Caco-2 (cell line): ENCODE measurements around the gene SCAMP4. TPM values are rescaled to one million over a fixed set of nuclear protein-coding genes. Genes with fewer than 3 reads are reported as not detected.

Experiments used
- BruUV-seq: library from RNA; stranded (reverse); fragments of 400-500 nt; replicated peaks from 2 replicates; lab custom pipeline; 2021; lab: Mats Ljungman, UMichigan
- CTCF ChIA-PET: fragments of 300-600 bp; sonication (Branson Sonifier 250); formaldehyde crosslinking; loops from one replicate; lab custom pipeline; 2022; ENCODE audit warnings: antibody characterized with exemption; lab: Charles Lee
- POLR2A ChIA-PET: fragments of 300-600 bp; sonication (Branson Sonifier 250); formaldehyde crosslinking; loops from one replicate; lab custom pipeline; 2022; ENCODE audit warnings: antibody characterized with exemption; lab: Charles Lee
- DNase-seq, 2 experiments: peaks; one replicate each; pipeline versions ENCODE4 v3.0.0 to v3.0.0-alpha.2; 2020 to 2022
- H3K27me3 ChIP-seq: replicated peaks from 2 replicates; pipeline ENCODE4 v1.6.0; 2011; ENCODE audit warnings: low read length; ENCODE audit not compliant: control insufficient read depth, insufficient read depth
- H3K36me3 ChIP-seq: 2 replicates; pipeline ENCODE4 v1.5.1; 2011; ENCODE audit warnings: low read length; ENCODE audit not compliant: control insufficient read depth, insufficient read depth
- H3K4me1 ChIP-seq: fragments of 250-450 bp; sonication (Bioruptor Pico); 2 replicates; pipeline ENCODE4 v1.5.1; 2020; ENCODE audit warnings: mild to moderate bottlenecking
- H3K4me3 ChIP-seq: 2 replicates; pipeline ENCODE4 v1.5.1; 2011; ENCODE audit warnings: low read depth, mild to moderate bottlenecking, control low read depth, low read length
- H3K9me3 ChIP-seq: fragments of 250-450 bp; sonication (Bioruptor Pico); 2 replicates; pipeline ENCODE4 v1.5.1; 2020; ENCODE audit warnings: mild to moderate bottlenecking, moderate library complexity
- H3K27ac Mint-ChIP-seq: one replicate; pipeline ENCODE4 v1.8.0; 2022; ENCODE audit warnings: mixed read lengths; ENCODE audit not compliant: unreplicated experiment
- H3K27me3 Mint-ChIP-seq: one replicate; pipeline ENCODE4 v1.8.0; 2022; ENCODE audit warnings: mixed read lengths; ENCODE audit not compliant: insufficient read depth, unreplicated experiment
- H3K36me3 Mint-ChIP-seq: one replicate; pipeline ENCODE4 v1.8.0; 2022; ENCODE audit warnings: mild to moderate bottlenecking, mixed read lengths; ENCODE audit not compliant: insufficient read depth, unreplicated experiment
- H3K4me1 Mint-ChIP-seq: one replicate; pipeline ENCODE4 v1.8.0; 2022; ENCODE audit warnings: low read depth, mixed read lengths; ENCODE audit not compliant: unreplicated experiment
- H3K4me3 Mint-ChIP-seq: one replicate; pipeline ENCODE4 v1.8.0; 2022; ENCODE audit warnings: mild to moderate bottlenecking, moderate library complexity, mixed read lengths; ENCODE audit not compliant: unreplicated experiment
- H3K9me3 Mint-ChIP-seq: one replicate; pipeline ENCODE4 v1.8.0; 2022; ENCODE audit warnings: mixed read lengths; ENCODE audit not compliant: unreplicated experiment
- intact Hi-C: fragments of 100-400 bp; cut with micrococcal nuclease; formaldehyde crosslinking; loops from one replicate; pipeline ENCODE4 v1.10.0; 2022; ENCODE audit not compliant: unreplicated experiment
- total RNA-seq: library from RNA; stranded (reverse); gene quantifications from 2 replicates; pipeline ENCODE4 v1.2.3, GENCODE V29; 2022
- TF ChIP-seq, protein P1 (sequence below), 2 experiments: fragments of 200-600 bp in 1 of 2; IDR thresholded peaks; 1 replicate in 1 of 2; 2 replicates in 1 of 2; pipeline versions ENCODE4 v1.5.1 to v1.8.0; 2011 to 2022; ENCODE audit warnings: antibody characterized with exemption in 1 of 2, control low read depth in 1 of 2, inconsistent platforms in 1 of 2, low read depth in 1 of 2, low read length in 1 of 2, mild to moderate bottlenecking in 1 of 2, moderate library complexity in 1 of 2; ENCODE audit not compliant: insufficient read depth in 1 of 2, severe bottlenecking in 1 of 2, unreplicated experiment in 1 of 2

Gene SCAMP4
- total RNA-seq, 1 experiment from 2014 or later = 84.1 TPM

DNA sequence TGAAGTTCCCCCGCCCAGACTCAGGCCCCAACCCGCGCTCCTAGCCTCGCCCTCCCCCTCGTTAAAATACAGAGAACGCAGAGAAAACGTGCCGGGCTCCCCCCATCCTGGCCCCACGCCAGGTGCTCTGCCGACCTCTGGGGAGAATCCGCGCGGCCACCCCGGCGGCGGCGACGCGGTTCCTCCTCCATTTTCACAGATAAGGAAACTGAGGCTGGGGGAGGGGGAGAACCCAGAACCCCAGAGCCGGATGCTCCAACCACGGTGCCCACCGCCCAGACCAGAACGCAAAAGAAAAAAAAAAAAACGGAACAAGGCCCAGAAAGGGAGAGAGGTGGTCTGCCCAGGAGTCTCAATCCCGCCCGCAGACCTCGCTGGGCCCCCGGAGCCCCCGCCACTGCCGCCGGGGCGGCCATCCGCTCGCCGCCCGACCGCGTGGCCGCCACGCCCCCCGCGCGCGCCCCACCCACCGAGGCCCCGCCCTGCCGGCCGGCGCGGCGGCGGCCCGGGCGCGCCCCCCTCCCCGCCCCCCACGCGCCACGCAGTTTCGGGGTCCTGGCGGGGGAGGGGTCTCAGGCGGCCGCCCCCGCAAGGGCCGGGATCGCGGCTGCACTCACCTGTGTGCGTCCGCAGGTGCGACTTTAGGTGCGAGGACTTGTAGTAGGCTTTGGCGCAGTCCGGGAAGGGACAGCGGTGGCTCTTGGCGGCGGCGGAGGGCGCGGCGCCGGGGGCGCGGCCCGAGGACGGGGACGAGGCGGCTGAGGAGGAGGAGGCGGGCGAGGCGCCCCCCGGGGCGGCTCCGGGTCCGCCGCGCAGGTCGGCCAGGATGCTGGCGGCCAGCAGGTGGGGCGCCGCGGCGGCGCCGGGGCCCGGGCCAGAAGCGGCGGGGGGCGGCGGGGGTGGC is 42.5 kb upstream of the SCAMP4 start:
- CTCF ChIA-PET = no interaction called here
- H3K4me1 ChIP-seq = peaks cover 39% of the 10 kb centered on the region
- no peaks in the 10 kb centered on the region for H3K27me3 ChIP-seq
- peak overlapping the region; percentile 73 for H3K4me3 Mint-ChIP-seq
- intact Hi-C loops = no loop called here
- BruUV-seq = TSS peak; percentile 70
- TF ChIP-seq, protein P1, sequence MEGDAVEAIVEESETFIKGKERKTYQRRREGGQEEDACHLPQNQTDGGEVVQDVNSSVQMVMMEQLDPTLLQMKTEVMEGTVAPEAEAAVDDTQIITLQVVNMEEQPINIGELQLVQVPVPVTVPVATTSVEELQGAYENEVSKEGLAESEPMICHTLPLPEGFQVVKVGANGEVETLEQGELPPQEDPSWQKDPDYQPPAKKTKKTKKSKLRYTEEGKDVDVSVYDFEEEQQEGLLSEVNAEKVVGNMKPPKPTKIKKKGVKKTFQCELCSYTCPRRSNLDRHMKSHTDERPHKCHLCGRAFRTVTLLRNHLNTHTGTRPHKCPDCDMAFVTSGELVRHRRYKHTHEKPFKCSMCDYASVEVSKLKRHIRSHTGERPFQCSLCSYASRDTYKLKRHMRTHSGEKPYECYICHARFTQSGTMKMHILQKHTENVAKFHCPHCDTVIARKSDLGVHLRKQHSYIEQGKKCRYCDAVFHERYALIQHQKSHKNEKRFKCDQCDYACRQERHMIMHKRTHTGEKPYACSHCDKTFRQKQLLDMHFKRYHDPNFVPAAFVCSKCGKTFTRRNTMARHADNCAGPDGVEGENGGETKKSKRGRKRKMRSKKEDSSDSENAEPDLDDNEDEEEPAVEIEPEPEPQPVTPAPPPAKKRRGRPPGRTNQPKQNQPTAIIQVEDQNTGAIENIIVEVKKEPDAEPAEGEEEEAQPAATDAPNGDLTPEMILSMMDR (IDR thresholded peaks at IDR 0.05; ENCODE audit: insufficient read depth in 1 of 2, low read depth in 1 of 2, low read length in 1 of 2, severe bottlenecking in 1 of 2, unreplicated experiment in 1 of 2) = no peak
- H3K36me3 ChIP-seq = no peaks in the 10 kb centered on the region
- peaks cover 5% of the 10 kb centered on the region for H3K4me1 Mint-ChIP-seq
- H3K27me3 Mint-ChIP-seq = no peaks in the 10 kb centered on the region
- no peaks in the 10 kb centered on the region for H3K9me3 Mint-ChIP-seq
- POLR2A ChIA-PET = no interaction called here
- H3K36me3 Mint-ChIP-seq = peaks cover 14% of the 10 kb centered on the region
- H3K9me3 ChIP-seq = no peaks in the 10 kb centered on the region
- H3K27ac Mint-ChIP-seq = peak overlapping the region; percentile 35
- peak overlapping the region; percentile 89 for H3K4me3 ChIP-seq
- peak in 1 of 2 experiments; percentile 57 for DNase-seq

DNA sequence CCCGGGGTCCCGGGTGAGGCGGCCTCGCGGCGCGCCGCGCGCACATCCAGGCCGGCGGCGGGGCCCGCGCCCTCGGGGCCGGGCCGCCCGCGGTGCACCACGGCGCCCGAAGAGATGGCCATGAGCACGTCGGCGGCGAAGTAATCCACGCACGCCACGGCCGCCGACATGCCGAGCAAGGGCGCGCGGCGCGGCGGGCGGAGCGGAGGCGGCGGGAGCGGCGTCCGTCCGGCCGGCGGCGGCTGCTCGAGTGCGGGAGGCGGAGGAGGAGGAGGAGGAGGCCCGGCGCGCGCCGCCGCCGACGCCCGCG is 41.9 kb upstream of the SCAMP4 start, which contains the start of gene KLF16:
Gene KLF16 (minus strand): TSS at position 252 of the 310 bp plus-strand sequence. CDS start 82 bp downstream, at position 170.
- H3K4me1 ChIP-seq = peaks cover 33% of the 10 kb centered on the region
- H3K4me3 ChIP-seq = peak within 1 kb of the TSS; percentile 89
- Mint-ChIP-seq H3K4me1 (peaks cover 5% of the 10 kb centered on the region), H3K4me3 (peak within 1 kb of the TSS; percentile 73), H3K36me3 (peaks cover 19% of the 10 kb centered on the region), H3K27ac (peak within 1 kb of the TSS; percentile 42), H3K27me3 (no peaks in the 10 kb centered on the region), H3K9me3 (no peaks in the 10 kb centered on the region)
- H3K27me3 ChIP-seq = no peaks in the 10 kb centered on the region
- no peaks in the 10 kb centered on the region for H3K36me3 ChIP-seq
- no TSS peak for BruUV-seq
- no peaks in the 10 kb centered on the region for H3K9me3 ChIP-seq
- TF ChIP-seq, protein P1 (IDR thresholded peaks at IDR 0.05; ENCODE audit: insufficient read depth in 1 of 2, low read depth in 1 of 2, low read length in 1 of 2, severe bottlenecking in 1 of 2, unreplicated experiment in 1 of 2) = no peak
- ChIA-PET POLR2A (no interaction called here), CTCF (no interaction called here)
- no peak for DNase-seq
- intact Hi-C loops = no loop called here

DNA sequence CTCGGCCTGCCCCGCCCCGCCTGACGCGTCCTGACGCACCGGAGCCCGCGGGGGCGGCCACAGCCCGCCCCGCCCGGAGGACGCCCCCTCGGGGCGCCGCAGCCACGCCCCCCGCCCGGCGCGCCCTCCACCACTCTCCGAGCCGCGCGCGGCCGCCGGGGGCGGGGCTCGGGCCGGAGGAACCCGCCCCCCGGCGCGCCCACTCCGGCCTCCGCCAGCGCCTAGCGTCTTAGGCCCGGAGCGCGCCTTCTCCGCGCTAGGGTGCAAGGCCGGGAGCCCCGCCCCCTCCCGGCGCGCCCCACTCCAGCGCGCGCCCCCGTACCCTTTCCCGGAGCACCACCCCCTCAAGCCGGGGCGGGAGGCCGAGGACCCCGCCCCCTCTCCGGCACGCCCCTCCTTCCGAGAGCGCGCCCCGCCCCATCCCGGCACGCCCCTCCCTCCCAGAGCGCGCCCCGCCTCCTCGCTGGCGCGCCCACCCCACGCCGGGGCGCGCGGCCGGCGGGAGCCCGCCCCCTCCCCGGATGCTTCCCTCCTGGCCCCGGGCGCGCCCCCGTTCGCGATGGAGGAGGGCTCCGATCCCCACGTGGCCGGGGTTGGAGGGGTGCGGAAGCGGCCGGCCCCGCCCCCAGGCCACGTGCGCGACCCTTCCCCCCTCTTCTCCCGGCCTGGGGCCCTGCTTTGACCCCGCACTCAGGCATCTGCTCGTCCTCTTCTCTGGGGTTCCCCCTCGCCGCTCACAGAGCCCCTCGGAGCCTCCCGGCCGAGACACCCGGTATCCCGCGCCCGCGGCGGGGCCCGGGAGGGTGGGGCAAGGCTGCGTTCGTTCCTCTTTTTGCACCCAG is 41.3 kb upstream of the SCAMP4 start:
- BruUV-seq = no TSS peak
- Mint-ChIP-seq H3K27ac (peak overlapping the region; percentile 42), H3K4me3 (peak overlapping the region; percentile 67), H3K4me1 (peaks cover 5% of the 10 kb centered on the region), H3K27me3 (no peaks in the 10 kb centered on the region), H3K9me3 (no peaks in the 10 kb centered on the region), H3K36me3 (peaks cover 20% of the 10 kb centered on the region)
- Histone ChIP-seq H3K9me3 (no peaks in the 10 kb centered on the region), H3K4me1 (peaks cover 33% of the 10 kb centered on the region), H3K4me3 (peak overlapping the region; percentile 89), H3K36me3 (no peaks in the 10 kb centered on the region), H3K27me3 (no peaks in the 10 kb centered on the region)
- intact Hi-C loops = loop anchor here (1.0 kb wide), 1 partner anchor 41 kb away; the partner anchor contains the start of genes ADAT3 and SCAMP4
- ChIA-PET POLR2A (interaction anchor here (0.6 to 1.5 kb wide), 3 partner anchors 9 to 12 kb away, joined by 5 to 12 read pairs (median 12); no protein-coding TSS in a partner anchor), CTCF (interaction anchor here (0.6 to 1.3 kb wide), 7 partner anchors 11 to 70 kb away, joined by 3 to 8 read pairs (median 3); partner anchors contain the start of gene ABHD17A)
- TF ChIP-seq, protein P1 (IDR thresholded peaks at IDR 0.05; ENCODE audit: insufficient read depth in 1 of 2, low read depth in 1 of 2, low read length in 1 of 2, severe bottlenecking in 1 of 2, unreplicated experiment in 1 of 2) = no peak
- peak; percentile 91 to 96 for DNase-seq
